ENCODE results near the gene KLHDC2. TPM values are rescaled to one million over a fixed set of nuclear protein-coding genes. Genes with fewer than 3 reads are reported as not detected.

Gene KLHDC2, protein sequence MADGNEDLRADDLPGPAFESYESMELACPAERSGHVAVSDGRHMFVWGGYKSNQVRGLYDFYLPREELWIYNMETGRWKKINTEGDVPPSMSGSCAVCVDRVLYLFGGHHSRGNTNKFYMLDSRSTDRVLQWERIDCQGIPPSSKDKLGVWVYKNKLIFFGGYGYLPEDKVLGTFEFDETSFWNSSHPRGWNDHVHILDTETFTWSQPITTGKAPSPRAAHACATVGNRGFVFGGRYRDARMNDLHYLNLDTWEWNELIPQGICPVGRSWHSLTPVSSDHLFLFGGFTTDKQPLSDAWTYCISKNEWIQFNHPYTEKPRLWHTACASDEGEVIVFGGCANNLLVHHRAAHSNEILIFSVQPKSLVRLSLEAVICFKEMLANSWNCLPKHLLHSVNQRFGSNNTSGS
- total RNA-seq: 109 and 131 TPM in 2 replicates

GRCh38 chr14:49767571-49768300, at the start of gene KLHDC2:
KLHDC2 (plus strand) TSS chr14:49768153; CDS start chr14:49768469, 316 bp downstream.

Other genes with a start within 250 kb of the KLHDC2 start
- gene RPS29, start 181.8 kb upstream of the KLHDC2 start, total RNA-seq: 912 and 1,352 TPM in 2 replicates
- gene LRR1, start 169.2 kb upstream of the KLHDC2 start, total RNA-seq: 15.9 and 21.1 TPM in 2 replicates
- 425 and 430 TPM in 2 replicates for gene RPL36AL, start 147.5 kb upstream of the KLHDC2 start, total RNA-seq
- 80.4 and 90.8 TPM in 2 replicates for gene MGAT2, start 147.4 kb upstream of the KLHDC2 start, total RNA-seq
- 7.1 and 8.3 TPM in 2 replicates for gene DNAAF2, start 132.9 kb upstream of the KLHDC2 start, total RNA-seq
- gene POLE2, start 79.9 kb upstream of the KLHDC2 start, total RNA-seq: 7.7 and 10.3 TPM in 2 replicates
- gene KLHDC1, start 75.0 kb upstream of the KLHDC2 start, total RNA-seq: 2.2 and 3.8 TPM in 2 replicates
- gene NEMF, start 84.6 kb downstream of the KLHDC2 start, total RNA-seq: 69.8 and 81.7 TPM in 2 replicates
- 69.3 and 70.2 TPM in 2 replicates for gene ARF6, start 124.9 kb downstream of the KLHDC2 start, total RNA-seq

Measured in aortic smooth muscle cell (primary cell).